Ecto neural progenitor cell (in vitro differentiated cells): ENCODE results near the gene PDE11A.
"Not testable (repeated sequence)": the region's sequence is repeated elsewhere in the genome, so short reads cannot be mapped to it uniquely, and the experiment has no call there.

ENCODE experiments used
- DNase-seq: peaks from one replicate; pipeline ENCODE4 v3.0.0-alpha.2; 2018; ENCODE audit warnings: low spot score

Gene PDE11A

GRCh38 chr2:177881921-177882320 is 190.7 kb downstream of the PDE11A start:
- no peak for DNase-seq

- no peak for DNase-seq
Measured at GRCh38 chr2:177881008-177881747, 191.4 kb downstream of the PDE11A start.

DNA sequence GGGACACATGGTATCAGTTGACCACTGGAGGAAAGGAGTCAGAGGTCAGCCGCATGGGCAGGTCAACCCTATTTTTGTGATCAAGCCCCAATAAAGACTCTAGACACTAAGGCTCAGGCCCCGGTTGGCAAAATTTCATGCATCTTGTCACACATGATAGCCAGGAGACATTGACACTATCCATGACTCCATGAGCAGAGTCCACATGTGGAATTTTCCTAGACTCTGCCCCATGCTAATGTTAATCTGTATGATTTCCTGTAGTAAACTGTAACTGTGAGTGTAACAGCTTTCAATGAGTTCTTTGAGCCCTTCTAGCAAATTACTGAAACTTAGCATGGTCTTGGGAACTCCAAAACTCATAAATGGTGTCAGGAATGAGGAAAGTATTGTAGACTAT is 192.3 kb downstream of the PDE11A start:
- no peak for DNase-seq

GRCh38 chr2:177876950-177877349 is 195.6 kb downstream of the PDE11A start:
- DNase-seq = no peak

DNA sequence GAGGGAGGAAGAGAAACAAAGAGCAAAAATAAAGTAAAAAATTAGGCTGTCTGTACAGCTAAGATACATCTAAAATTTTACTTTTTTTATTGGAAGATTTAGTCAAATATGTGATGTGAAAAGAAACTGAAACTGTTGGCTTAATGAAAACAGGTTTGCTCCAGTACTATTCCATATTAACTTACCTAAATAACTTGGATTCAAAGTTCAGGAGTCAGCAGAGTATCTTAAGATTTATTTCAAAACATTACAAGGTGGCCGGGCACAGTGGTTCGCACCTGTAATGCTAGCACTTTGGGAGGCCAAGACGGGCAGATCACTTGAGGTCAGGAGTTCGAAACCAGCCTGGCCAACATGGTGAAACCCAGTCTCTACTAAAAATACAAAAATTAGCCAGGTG is 197.9 kb downstream of the PDE11A start:
- no peak for DNase-seq

- no peak for DNase-seq
Measured at GRCh38 chr2:177873915-177874314, 198.7 kb downstream of the PDE11A start.

DNA sequence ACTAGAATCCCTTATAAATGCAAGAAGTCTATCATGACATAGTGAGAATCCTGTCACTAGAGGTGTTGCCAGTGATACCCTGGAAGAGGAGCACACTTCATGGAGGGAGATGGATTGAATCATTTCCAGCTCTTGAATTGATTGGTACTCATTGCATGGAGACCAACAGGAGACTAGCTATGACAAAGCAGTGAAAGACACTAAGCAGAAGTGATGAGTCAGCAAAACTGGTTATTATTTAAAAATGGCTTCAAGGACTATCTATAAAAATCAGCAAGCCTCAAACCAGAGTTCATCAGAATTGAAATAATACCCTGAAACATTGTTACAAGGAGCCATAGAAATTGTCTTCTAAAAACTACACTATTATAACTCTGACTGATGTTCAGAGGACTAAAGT is 200.3 kb downstream of the PDE11A start:
- no peak for DNase-seq

GRCh38 chr2:177869912-177870311 is 202.7 kb downstream of the PDE11A start:
- DNase-seq = no peak

GRCh38 chr2:177869209-177869608 is 203.4 kb downstream of the PDE11A start:
- DNase-seq = no peak

DNA sequence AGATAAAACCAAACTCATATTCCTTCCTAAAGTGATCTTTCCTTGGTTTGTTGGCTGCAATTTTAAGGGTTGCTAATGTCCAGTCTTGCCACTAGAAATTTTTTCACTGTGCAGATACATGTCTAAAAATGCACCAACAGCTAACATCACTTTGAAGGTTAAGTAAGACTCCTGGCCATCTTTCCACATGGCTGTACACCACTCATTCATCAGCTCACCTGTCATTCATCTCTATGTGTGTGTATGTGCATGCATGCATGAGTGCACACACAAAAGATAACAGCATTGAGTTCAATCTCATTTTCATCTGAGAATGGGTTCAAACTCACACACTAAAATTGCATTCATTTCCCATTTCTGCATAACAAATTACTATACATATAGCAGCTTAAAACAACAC is 203.8 kb downstream of the PDE11A start:
- no peak for DNase-seq

DNA sequence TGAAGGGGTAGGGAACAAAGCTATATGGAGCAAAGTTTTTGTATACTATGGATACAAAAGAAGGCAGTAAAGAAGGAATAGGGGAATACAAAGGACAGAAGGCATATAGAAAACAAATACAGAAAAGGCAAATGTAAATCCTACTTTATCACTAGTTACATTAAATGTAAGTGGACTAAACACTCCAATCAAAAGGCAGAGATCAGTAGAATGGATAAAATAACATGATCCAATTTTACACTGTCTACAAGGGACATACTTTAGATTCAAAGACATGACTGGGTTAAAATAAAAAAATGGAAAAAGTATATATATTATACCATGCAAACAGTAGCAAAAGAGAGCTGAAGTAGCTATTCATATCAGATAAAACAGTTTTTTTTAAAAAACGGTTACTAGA is 215.0 kb downstream of the PDE11A start:
- DNase-seq = no peak

GRCh38 chr2:177852389-177852788 is 220.2 kb downstream of the PDE11A start:
- DNase-seq = peak; percentile 53

GRCh38 chr2:177843188-177843587 is 229.4 kb downstream of the PDE11A start:
- no peak for DNase-seq

- DNase-seq = no peak
Measured at GRCh38 chr2:177842243-177842642, 230.3 kb downstream of the PDE11A start.

- DNase-seq = not testable (repeated sequence)
Measured at GRCh38 chr2:177835418-177836204, 237.0 kb downstream of the PDE11A start.

DNA sequence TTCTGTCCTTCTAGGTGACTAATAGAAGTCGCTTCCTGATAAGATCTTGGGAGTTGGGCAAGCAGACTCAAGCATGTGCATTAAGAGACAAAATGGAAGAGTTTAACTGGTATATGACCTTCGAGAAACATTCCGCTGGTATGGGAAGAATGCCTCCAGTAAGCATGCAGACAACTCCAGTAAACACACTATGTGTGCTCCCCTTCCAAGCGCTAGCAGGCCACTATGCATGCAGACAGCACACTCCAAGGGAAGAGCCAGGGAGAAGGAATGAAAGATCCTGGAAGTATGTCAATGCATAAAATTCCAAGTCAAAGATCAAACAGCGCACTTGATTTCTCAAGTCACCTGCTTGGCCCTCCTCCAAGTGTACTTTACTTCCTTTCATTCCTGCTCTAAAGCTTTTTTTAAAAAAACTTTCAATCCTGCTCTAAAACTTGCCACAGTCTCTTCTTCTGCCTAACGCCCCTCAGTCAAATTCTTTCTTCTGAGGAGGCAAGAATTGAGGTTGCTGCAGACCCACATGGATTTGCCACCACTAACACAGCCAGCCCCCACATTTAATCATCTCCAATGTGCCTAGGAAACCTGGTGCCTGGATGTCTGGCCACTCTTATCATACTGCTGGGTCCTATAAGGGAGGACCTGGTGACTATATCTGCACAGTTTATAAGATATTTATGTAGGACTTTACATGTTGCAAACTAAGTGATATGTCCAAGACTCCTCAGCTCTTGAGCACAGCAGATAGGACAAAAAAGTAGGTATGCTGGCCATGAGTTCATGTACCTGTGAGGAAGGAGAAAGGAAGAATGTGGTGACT is 239.8 kb downstream of the PDE11A start:
- no peak for DNase-seq

- DNase-seq = no peak
Measured at GRCh38 chr2:177830881-177831386, 241.6 kb downstream of the PDE11A start.

DNA sequence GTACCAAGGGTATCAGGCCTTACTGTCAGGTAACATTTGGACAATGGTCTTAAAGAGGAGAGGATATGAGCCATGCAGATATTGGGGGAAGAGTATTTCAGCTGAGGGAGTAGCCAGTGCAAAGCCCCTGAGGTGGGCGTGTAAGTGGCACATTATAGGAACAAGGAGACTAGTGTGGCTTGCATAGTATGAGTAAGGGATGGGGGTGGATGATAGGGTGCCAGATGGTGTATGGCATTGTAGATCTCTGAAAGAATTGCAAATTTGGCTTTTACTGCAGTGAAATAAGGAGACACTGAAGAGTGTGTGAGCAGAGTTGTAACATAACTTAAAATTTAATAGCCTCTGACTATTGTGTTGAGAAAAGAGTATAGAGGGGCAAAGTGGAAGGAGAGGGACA is 244.0 kb downstream of the PDE11A start:
- DNase-seq = no peak

DNA sequence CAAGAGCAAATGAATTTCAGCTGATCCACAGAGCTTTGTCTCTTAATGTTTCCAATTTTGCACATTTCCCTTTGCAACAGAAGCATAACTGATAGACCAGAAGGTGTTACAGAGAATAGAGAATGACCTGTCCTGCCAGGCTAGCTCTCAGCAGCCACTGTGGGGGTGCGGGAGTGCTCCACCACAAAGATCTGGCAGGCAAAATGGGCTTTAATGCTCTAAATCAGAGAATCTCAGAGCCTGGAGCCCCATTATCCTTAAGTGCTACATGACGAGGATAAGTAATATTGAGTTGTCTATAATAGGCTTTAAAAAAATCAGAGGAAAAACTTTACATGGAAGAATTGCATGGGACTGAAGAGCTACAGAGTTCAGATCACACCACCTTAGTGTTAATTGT is 245.7 kb downstream of the PDE11A start:
- DNase-seq = no peak

DNA sequence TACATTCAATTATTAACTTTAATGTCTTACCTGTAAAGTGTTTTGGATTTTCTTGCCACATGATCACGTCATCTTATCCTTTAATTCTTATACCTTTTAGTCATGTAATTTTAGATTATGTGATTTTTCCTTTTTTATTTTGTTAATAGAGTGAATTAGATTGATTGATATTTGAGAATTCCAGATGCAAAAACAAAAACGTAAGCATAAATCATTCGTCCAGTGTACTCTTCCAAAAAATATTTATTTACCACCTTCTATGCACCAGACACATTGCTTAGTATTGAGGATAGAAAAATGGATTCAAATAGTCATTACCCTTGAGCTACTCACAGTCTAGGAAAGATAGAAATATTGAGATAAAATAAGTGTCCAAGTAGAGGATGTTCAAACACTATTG is 249.6 kb downstream of the PDE11A start:
- DNase-seq = no peak

DNA sequence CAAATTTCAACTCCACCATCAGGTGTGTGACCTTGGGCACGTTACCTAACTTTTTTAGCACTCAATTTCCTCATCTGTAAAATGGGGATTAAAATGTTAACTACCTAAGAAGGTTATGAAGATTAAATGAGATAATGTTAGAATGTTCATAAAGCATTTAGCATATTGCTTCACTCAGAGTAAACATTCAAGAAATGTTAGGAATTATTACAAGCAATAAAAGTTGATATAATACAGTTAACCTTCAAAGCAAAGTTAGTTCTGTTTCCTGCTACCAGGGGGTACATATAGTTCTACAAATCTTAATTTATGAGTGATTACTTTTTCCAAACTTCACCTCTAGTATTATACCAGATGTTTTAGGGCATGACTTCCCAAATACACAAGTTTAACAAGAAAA is 254.2 kb downstream of the PDE11A start:
- no peak for DNase-seq

GRCh38 chr2:177817300-177817699 is 255.3 kb downstream of the PDE11A start:
- no peak for DNase-seq

- DNase-seq = no peak
Measured at GRCh38 chr2:177816766-177817165, 255.8 kb downstream of the PDE11A start.
